ENCODE data around the gene MROH2B. TPM values are rescaled to one million over a fixed set of nuclear protein-coding genes. Genes with fewer than 3 reads are reported as not detected.

The MROH2B gene
- total and polyA plus RNA-seq, 10 donors = not detected

DNA sequence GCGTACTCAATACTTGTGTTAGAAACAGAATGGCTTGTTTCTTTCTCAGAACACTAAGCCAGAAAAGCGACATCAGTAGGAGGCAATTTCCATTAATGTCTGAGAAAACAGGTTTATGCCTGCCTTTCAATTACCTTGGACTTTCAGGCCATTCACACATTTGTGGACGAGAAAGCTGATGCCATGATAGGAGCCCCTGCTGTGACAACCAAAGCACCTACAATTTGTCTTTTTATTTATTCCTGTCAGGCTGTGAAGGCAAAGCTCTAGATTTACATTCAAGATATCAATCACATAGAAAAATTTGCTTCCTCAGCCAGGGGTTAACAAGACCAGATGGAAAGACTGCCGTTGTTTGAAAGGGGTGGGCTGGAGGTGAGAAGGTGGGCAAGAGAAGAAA lies 85.6 kb downstream of the MROH2B start:
- no peak for TF ChIP-seq POLR2AphosphoS5 (IDR thresholded peaks at IDR 0.05)
- TF ChIP-seq, protein P1, sequence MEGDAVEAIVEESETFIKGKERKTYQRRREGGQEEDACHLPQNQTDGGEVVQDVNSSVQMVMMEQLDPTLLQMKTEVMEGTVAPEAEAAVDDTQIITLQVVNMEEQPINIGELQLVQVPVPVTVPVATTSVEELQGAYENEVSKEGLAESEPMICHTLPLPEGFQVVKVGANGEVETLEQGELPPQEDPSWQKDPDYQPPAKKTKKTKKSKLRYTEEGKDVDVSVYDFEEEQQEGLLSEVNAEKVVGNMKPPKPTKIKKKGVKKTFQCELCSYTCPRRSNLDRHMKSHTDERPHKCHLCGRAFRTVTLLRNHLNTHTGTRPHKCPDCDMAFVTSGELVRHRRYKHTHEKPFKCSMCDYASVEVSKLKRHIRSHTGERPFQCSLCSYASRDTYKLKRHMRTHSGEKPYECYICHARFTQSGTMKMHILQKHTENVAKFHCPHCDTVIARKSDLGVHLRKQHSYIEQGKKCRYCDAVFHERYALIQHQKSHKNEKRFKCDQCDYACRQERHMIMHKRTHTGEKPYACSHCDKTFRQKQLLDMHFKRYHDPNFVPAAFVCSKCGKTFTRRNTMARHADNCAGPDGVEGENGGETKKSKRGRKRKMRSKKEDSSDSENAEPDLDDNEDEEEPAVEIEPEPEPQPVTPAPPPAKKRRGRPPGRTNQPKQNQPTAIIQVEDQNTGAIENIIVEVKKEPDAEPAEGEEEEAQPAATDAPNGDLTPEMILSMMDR (IDR thresholded peaks at IDR 0.05 in 8 of 11, conservative IDR thresholded peaks at IDR 0.05 in 3 of 11) = no peak
- no peak for TF ChIP-seq POLR2A (IDR thresholded peaks at IDR 0.05)
- intact Hi-C loops (cut with DNase I; ENCODE audit: low total_unique reads) = no loop called here
- peaks cover 0 to 18% (median 0%) of the 10 kb centered on the region in 6 donors for H3K36me3 ChIP-seq
- 48 to 69% (median 54%) methylated on average over 4 of the region's 4 CpGs for WGBS, 5 donors
- peaks cover 0 to 13% (median 9%) of the 10 kb centered on the region in 8 donors for H3K9me3 ChIP-seq
- no peak overlapping the region for H3K4me3 ChIP-seq
- peaks cover 0 to 5% (median 0%) of the 10 kb centered on the region in 6 donors for H3K4me1 ChIP-seq
- no peak for DNase-seq
- no peaks in the 10 kb centered on the region for H3K27me3 ChIP-seq (replicated peaks in 1 of 7)
- H3K27ac ChIP-seq = no peak overlapping the region

DNA sequence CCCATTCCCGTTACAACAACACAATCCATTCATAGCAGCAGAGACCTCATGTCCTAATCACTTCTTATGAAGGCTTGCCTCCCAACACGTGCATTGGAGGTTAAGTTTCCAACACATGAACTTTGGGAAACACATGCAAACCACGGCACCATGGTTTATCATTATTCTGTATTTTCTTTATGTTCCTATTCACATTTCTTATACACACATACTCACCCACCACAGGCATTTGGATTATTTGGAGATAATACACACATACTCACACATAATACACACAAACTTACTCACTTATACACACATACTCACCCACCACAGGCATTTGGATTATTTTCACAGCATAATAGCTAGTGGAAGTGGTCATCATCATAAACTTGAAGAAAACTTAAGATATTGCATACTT lies 86.3 kb downstream of the MROH2B start:
- peaks cover 0 to 13% (median 9%) of the 10 kb centered on the region in 8 donors for H3K9me3 ChIP-seq
- intact Hi-C loops (cut with DNase I; ENCODE audit: low total_unique reads) = no loop called here
- no peaks in the 10 kb centered on the region for H3K27me3 ChIP-seq (replicated peaks in 1 of 7)
- WGBS, 5 donors = 85 to 93% (median 89%) methylated on average over 3 of the region's 3 CpGs
- H3K4me3 ChIP-seq = no peak overlapping the region
- TF ChIP-seq, protein P1 (IDR thresholded peaks at IDR 0.05 in 8 of 11, conservative IDR thresholded peaks at IDR 0.05 in 3 of 11) = no peak
- TF ChIP-seq POLR2A (IDR thresholded peaks at IDR 0.05) (no peak), POLR2AphosphoS5 (IDR thresholded peaks at IDR 0.05) (no peak)
- DNase-seq = no peak
- H3K36me3 ChIP-seq = peaks cover 0 to 23% (median 0%) of the 10 kb centered on the region in 6 donors
- H3K4me1 ChIP-seq = no peaks in the 10 kb centered on the region
- H3K27ac ChIP-seq = no peak overlapping the region

DNA sequence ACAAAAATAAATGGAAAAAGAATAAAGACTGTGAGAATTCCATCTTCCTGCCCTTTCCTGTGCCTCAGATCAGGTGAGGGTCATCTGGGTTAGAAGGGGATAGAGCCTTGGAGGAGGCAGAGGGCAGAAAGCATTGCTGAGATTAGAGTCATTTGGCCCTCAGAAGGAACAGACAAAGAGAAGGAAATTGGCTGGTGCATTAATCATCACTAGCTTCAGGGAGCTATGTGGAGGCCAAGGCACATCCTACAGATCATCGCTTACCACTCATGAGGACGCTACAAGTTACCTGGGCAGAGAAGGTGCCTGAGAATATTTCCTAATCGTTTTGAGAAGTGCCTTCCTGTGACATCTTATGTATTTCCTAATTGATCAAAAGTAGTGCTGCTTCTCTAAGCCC lies 87.4 kb downstream of the MROH2B start:
- H3K27ac ChIP-seq = no peak overlapping the region
- no peaks in the 10 kb centered on the region for H3K4me1 ChIP-seq
- DNase-seq = no peak
- no peaks in the 10 kb centered on the region for H3K27me3 ChIP-seq (replicated peaks in 1 of 7)
- no peak overlapping the region for H3K4me3 ChIP-seq
- WGBS, 5 donors = 72 to 88% (median 82%) methylated on average over 3 of the region's 3 CpGs
- H3K9me3 ChIP-seq = peaks cover 0 to 13% (median 9%) of the 10 kb centered on the region in 8 donors
- intact Hi-C loops (cut with DNase I; ENCODE audit: low total_unique reads) = no loop called here
- H3K36me3 ChIP-seq = peaks cover 0 to 28% (median 0%) of the 10 kb centered on the region in 6 donors
- TF ChIP-seq POLR2A (IDR thresholded peaks at IDR 0.05) (no peak), POLR2AphosphoS5 (IDR thresholded peaks at IDR 0.05) (no peak)
- TF ChIP-seq, protein P1 (IDR thresholded peaks at IDR 0.05 in 8 of 11, conservative IDR thresholded peaks at IDR 0.05 in 3 of 11) = no peak

DNA sequence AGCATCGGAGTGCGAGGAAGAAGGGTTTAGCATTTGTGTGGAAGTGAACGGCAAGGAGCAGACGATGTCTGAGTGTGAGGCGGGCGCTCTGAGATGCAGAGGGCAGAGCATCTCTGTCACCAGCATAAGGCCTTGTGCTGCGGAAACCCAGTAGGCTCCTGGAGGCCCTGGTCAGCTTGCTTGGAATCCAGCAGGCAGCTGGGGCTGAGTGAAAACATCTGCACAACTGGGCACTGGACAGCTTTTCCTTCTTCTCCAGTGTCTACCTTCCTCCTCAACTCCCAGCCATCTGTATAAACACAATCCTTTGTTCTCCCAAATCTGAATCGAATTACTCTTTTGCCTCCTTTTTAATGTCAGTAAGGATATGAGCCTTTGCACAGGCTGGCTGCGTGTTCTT lies 89.7 kb downstream of the MROH2B start:
- Histone ChIP-seq H3K27ac (no peak overlapping the region), H3K4me1 (no peaks in the 10 kb centered on the region), H3K9me3 (peaks cover 0 to 1% (median 0%) of the 10 kb centered on the region in 8 donors), H3K4me3 (no peak overlapping the region), H3K27me3 (replicated peaks in 1 of 7) (no peaks in the 10 kb centered on the region), H3K36me3 (peaks cover 0 to 34% (median 0%) of the 10 kb centered on the region in 6 donors)
- TF ChIP-seq POLR2A (IDR thresholded peaks at IDR 0.05) (no peak), POLR2AphosphoS5 (IDR thresholded peaks at IDR 0.05) (no peak)
- TF ChIP-seq, protein P1 (IDR thresholded peaks at IDR 0.05 in 8 of 11, conservative IDR thresholded peaks at IDR 0.05 in 3 of 11) = no peak
- no peak for DNase-seq
- intact Hi-C loops (cut with DNase I; ENCODE audit: low total_unique reads) = no loop called here
- 90 to 94% (median 93%) methylated on average over 9 of the region's 9 CpGs for WGBS, 5 donors

Measured in spleen (tissue), 11 donors.